GM21367 (cell line): ENCODE data around the gene TM9SF3.
"Not testable (repeated sequence)": the region's sequence is repeated elsewhere in the genome, so short reads cannot be mapped to it uniquely, and the experiment has no call there.

Source experiments
- ATAC-seq: cut with Tn5 transposase; IDR thresholded peaks from one replicate; pipeline ENCODE4 v1.9.1; 2021; ENCODE audit not compliant: unreplicated experiment

The TM9SF3 gene

GRCh38 chr10:96570511-96570910 is 16.3 kb downstream of the TM9SF3 start:
- no peak for ATAC-seq

GRCh38 chr10:96568402-96568801 is 18.4 kb downstream of the TM9SF3 start:
- ATAC-seq: no peak

- ATAC-seq: no peak
These were observed 21.0 kb downstream of the TM9SF3 start for GRCh38 chr10:96565774-96566173.

GRCh38 chr10:96560966-96561887 is 25.6 kb downstream of the TM9SF3 start:
- no peak for ATAC-seq

- ATAC-seq: no peak
These were observed 26.3 kb downstream of the TM9SF3 start for GRCh38 chr10:96560489-96560888.

- ATAC-seq: no peak
These were observed 30.8 kb downstream of the TM9SF3 start for GRCh38 chr10:96556003-96556402.

GRCh38 chr10:96555330-96555729 is 31.5 kb downstream of the TM9SF3 start:
- no peak for ATAC-seq

GRCh38 chr10:96548589-96548988 is 38.2 kb downstream of the TM9SF3 start:
- ATAC-seq: no peak

GRCh38 chr10:96545558-96545957 is 41.3 kb downstream of the TM9SF3 start:
- not testable (repeated sequence) for ATAC-seq

- no peak for ATAC-seq
These were observed 44.9 kb downstream of the TM9SF3 start for GRCh38 chr10:96541921-96542320.

GRCh38 chr10:96540240-96540639 is 46.6 kb downstream of the TM9SF3 start:
- ATAC-seq: no peak

GRCh38 chr10:96538683-96539082 is 48.1 kb downstream of the TM9SF3 start:
- no peak for ATAC-seq

GRCh38 chr10:96536129-96536528 is 50.7 kb downstream of the TM9SF3 start:
- no peak for ATAC-seq

GRCh38 chr10:96532523-96532922 is 54.3 kb downstream of the TM9SF3 start:
- ATAC-seq: no peak

GRCh38 chr10:96529634-96530279 is 57.1 kb downstream of the TM9SF3 start:
- ATAC-seq: no peak

GRCh38 chr10:96524741-96525140 is 62.1 kb downstream of the TM9SF3 start:
- no peak for ATAC-seq

GRCh38 chr10:96517284-96517683 is 69.5 kb downstream of the TM9SF3 start:
- ATAC-seq: no peak

- ATAC-seq: no peak
These were observed 70.5 kb downstream of the TM9SF3 start for GRCh38 chr10:96516337-96516736.

GRCh38 chr10:96513698-96514561 is 72.9 kb downstream of the TM9SF3 start, which contains the start of gene TLL2:
Gene TLL2, minus strand, starts transcription at chr10:96513926. Its CDS starts 241 bp downstream, at chr10:96513685.
- peak; percentile 77 for ATAC-seq

GRCh38 chr10:96513305-96513697 is 73.5 kb downstream of the TM9SF3 start:
- ATAC-seq: no peak
